Fibroblast of skin of right quadriceps (primary cell): ENCODE measurements around the gene HEXB.
A peak's percentile ranks its signal among the peaks of the same experiment; 100 is the strongest.

Experiments used
- DNase-seq: peaks from one replicate; pipeline ENCODE4 v3.0.0-alpha.2; 2013

Gene HEXB

DNA sequence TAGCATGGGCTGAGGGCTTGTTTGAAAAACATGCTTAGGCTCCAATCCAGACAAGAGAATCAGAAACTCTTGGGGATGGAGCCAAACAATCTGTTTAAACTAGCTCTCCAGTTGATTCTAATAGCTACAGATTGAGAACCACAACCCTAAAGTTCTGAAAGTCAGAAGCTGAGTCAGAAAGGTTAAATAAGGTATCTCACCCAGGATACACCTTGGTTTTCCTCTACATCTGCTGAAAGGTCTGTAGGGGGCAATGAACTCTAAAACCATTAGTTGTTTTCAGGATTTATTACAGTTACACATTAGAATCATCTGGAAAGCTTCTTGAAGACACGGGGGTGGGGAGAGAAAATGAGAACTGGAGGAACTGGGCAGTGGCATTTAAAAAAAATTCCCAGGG is 76.2 kb downstream of the HEXB start:
- no peak for DNase-seq

DNA sequence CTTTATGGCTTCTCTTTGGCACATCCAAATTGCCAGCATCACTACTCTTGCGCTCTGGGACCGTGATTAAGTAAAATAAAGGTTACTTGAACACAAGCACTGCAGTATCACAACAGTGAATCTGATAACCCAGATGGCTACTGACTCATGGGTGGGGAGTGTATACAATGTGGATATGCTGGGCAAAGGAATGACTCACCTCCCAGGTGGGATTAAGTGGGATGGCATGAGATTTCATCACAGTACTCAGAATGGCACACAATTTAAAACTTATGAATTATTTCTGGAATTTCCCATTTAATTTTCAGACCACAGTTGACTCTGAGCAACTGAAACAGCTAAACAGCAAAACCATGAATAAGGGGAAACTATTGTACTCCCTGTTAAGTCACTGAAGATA is 77.6 kb downstream of the HEXB start:
- peak; percentile 60 for DNase-seq

DNA sequence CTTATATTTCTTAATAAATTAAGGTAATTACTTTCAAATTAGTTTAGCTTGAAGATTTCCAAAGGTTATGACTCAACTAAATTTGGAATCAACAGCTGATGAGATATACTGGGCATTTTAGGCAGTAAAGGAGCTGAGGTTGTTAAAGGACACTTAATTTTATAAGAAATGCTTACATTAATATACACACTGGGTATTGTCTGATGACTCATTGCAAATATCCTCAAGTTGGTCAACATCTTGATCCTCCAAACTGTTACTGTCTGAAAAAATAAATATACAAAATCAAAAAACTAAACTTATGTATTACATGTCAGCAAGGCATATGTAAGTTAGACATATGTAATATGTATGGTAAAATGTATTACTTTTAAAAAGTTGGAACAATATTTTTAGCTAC is 78.5 kb downstream of the HEXB start:
- DNase-seq: no peak

DNA sequence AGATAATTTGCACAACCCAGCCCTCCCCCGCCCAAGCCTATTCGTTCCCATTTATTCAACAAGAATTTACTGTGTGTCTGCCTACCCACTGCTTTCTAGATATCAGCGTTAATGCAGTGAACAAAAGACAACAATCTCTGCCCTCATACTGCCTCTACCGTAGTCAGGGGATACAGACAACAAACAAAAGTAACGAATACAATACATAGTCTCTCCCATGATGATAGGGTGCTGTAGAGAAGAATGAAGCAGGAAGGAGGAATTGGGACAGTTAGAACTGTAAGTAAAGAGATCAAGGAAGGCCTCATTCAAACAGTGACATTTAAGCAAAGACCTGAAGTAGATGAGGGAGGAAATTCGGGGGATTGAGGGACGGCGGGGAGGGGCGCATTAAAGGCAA is 80.2 kb downstream of the HEXB start:
- DNase-seq: no peak

DNA sequence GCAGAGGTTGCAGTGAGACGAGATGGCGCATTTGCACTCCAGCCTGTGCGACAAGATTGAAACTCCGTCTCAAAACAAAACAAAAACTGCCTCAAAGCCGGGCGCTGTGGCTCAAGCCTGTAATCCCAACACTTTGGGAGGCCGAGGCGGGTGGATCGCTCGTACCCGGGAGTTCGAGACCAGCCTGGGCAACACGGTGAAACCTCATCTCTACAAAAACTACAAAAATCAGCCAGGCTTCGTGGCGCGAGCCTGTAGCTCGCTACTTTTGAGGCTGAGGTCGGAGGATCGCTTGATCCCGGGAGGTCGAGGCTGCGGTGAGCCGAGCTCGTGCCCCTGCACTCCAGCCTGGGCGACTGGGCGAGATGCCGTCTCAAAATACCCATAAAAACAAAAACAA is 80.9 kb downstream of the HEXB start:
- DNase-seq: no peak

DNA sequence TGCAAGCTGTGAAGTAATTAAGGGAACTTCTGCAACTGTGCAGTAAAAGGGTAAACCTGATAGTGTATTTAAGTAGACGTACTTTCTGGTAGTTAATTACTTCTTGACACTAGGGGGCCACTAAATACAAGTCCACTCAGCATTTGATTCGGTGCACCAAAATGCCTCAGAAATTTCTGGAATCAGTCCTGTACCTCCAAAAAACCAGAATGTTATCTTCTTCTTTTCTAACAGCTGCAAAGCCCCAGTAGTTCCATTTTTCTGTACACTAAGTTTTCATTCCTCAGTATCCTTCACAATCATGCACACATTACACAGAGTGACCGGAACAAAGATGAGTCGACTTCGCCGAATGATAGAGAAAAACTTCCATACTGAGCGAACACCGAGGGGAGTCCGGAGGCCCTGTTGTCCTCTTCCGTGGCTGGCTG is 81.4 kb downstream of the HEXB start:
- DNase-seq: peak; percentile 26

DNA sequence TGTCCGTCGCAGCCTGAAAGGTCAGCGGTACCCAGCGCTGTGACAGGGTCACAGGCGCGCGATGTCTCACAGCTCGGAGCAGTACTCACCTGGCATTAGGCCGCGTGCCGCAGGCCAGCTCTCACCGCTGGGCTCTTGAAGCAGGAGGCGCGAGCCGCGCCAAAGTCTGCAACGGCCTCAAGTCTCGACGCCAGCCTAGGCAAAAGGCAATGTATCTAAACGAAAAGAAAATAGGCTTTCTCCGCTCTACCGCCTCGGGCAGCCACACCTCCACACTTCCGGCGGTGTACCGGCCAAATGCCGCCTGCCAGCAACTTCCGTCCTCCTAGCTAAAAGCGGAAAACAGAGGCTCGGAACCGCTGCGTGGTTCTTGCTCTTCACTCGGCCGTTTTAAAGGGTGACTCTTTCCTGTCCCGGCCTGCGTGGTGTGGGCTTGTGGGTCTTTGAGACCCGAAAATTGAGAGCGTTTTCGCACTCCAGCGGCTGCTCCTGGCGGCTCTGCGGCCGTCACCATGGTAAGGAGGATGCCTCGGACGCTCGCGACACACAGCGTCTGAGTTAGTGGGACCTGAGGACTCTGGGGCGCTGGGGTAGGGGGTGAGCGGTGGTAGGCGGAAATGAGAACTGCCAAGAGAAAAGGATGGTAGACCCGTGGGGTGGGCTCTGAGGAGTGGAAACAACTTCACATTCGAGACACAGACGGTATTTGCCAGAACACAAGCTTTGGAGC is 82.0 kb downstream of the HEXB start, which contains the start of the genes GFM2 and NSA2:
TSS of gene GFM2 (minus strand) at position 269 of the 730 bp plus-strand sequence. CDS start 3,375 bp downstream, outside the sequence.
TSS of gene NSA2 (plus strand) at position 401 of the 730 bp plus-strand sequence. CDS start at position 513, 112 bp downstream.
- DNase-seq: peak; percentile 91

DNA sequence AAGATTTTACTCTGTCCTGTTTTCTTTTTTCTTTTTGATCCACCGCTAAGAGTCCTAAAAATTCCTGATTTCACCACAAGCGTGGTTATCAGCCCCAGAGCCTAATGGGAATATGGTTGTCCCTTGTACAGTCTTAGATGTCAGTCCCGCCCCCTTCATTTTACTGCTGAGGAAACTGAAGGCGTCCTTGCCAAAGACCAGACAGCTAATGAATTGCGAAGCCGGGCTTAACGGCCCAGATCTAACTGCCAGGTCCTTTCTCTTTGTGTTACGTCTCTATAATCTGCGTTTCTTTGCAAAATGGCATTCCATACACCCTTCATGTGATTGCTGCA is 82.5 kb downstream of the HEXB start:
- peak; percentile 29 for DNase-seq
